GM12801 (cell line): ENCODE results near the gene ROCK2.

Experiments
- TF ChIP-seq, protein P1 (sequence below): IDR thresholded peaks from one replicate; pipeline ENCODE4 v1.5.1; 2011; ENCODE audit warnings: control low read depth; ENCODE audit not compliant: insufficient read length; ENCODE audit errors: extremely low read depth

ROCK2 gene

DNA sequence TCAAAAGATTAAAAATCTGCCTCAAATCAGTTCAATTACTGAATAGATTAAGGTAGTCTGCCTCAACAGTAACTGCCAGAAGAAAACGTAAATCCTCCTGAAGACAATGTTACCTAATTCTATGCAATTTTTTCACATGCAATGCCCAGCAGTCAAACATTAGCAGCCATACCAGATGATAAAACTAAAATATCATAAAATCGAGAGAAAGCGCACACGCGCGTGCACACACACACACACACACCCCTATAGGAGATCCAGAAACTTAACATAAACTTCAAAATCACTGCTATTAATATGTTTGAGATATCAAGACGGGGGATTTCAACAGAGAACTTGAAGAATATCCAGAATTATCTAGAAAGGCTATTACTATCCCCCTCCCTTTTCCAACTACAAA lies 32.9 kb downstream of the ROCK2 start:
- TF ChIP-seq, protein P1, sequence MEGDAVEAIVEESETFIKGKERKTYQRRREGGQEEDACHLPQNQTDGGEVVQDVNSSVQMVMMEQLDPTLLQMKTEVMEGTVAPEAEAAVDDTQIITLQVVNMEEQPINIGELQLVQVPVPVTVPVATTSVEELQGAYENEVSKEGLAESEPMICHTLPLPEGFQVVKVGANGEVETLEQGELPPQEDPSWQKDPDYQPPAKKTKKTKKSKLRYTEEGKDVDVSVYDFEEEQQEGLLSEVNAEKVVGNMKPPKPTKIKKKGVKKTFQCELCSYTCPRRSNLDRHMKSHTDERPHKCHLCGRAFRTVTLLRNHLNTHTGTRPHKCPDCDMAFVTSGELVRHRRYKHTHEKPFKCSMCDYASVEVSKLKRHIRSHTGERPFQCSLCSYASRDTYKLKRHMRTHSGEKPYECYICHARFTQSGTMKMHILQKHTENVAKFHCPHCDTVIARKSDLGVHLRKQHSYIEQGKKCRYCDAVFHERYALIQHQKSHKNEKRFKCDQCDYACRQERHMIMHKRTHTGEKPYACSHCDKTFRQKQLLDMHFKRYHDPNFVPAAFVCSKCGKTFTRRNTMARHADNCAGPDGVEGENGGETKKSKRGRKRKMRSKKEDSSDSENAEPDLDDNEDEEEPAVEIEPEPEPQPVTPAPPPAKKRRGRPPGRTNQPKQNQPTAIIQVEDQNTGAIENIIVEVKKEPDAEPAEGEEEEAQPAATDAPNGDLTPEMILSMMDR = no peak

DNA sequence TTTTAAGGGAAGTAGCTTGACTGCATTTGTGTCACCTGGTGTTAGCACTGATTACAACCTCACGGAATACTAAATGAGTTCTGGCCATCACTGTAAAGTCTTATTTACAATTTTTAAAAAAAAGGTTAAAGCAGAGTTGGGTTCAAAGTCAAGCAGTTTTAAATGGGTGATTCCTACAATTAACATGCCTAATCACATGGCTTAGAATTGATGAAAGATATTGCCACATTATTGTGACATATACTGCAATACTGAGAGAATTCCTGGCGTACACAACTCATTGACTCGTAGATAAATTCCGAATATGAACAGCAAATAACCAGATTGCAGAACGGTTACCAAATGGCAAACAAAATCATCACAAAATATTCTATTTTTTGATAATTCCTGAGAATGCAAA lies 34.2 kb downstream of the ROCK2 start:
- TF ChIP-seq, protein P1 = no peak

DNA sequence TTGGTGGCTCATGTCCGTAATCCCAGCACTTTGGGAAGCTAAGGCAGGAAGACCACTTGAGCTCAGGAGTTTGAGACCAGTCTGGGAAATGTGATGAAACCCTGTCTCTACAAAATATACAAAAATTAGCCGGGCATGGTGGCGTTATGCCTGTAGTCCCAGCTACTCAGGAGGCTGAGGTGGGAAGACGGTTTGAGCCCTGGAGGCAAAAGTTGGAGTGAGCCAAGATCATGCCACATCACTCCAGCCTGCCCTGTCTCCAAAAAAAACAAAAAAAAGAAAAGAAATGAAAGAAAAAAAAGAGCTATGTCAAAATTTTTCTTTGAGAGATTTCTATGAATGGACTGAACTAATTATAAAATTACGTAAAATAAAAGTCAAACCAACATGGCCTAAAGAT lies 34.7 kb downstream of the ROCK2 start:
- TF ChIP-seq, protein P1 = no peak

DNA sequence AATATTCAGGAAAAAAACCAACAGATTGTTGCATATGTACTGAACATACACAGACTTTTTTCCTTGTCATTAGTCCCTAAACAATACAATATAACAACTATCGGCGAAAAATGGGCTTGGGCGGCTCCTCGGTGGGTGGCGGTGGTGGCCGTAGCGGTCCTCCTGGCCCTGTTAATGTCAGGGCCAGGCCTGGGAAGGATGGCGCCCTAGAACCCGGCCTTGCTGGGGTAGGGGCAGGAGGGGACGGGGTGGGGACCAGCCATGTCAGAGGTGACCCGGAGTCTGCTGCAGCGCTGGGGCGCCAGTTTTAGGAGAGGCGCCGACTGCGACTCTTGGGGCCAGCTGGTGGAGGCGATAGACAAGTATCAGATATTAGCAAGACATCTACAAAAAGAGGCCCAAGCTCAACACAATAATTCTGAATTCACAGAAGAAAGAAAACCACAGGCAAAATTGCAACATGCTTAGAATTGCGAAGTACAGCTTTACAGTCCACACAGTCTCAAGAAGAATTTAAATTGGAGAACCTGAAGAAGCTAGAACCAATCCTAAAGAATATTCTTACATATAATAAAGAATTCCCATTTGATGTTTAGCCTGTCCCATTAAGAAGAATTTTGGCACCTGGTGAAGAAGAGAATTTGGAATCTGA lies 36.5 kb downstream of the ROCK2 start:
- TF ChIP-seq, protein P1 = no peak

DNA sequence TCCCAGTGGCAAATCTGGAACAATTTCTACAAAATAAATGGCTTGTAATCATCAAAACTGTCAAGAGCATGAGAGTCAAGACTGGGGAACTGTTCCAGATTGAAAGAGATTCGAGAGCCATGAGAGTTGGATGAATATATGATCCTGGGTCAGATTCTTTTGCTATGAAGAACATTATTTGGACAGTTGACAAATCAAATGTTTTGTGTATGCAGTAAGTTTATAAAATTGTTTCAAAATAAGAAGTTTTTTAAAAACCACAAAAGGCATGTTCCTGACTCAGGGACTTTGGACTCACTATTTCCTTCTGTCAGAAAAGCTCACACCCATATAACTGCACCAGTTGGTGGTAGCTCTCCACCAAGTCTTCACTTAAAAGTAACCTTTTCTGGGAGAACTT lies 38.5 kb downstream of the ROCK2 start:
- TF ChIP-seq, protein P1 = no peak

DNA sequence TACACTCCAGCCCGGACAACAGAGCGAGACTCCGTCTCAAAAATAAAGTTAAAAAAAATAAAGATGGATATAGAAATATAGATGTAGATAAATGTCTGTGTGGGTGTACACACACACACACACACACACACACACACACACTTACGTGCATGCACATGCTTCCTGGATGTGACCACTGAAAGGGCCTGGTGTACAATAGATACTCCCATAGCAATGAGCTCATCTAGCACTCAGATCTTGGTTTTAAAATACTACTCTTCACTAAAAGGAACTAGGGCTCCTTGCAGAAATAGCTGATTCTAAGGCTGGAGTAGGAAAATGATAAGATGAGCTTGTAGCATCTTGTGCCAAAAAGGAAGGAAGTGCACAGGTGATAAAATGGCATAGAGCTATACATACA lies 39.1 kb downstream of the ROCK2 start:
- TF ChIP-seq, protein P1 = no peak

DNA sequence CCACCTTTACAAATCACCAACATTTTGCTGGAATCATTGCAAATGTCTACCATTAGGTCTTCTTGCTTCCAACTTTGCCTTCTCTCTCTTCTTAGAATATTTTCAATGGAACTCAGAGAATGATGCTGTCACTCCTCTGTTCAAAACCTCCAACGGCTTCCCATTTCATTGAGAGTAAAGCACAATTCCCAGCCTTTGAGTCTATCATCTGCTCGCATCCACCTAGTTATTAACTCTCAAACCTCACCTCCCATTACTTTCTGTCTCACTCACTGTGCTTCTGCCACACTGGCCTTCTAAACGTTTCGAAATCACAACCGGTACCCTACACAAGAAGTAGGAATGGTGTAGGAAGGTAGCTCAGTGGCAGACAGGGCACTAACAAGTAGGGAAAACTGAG lies 40.0 kb downstream of the ROCK2 start:
- TF ChIP-seq, protein P1 = no peak
